Germinal center (tissue), 1 donor: ENCODE data around the gene FERMT1.
"Not testable (repeated sequence)": the region's sequence is repeated elsewhere in the genome, so short reads cannot be mapped to it uniquely, and the experiment has no call there.

ENCODE experiments used
- DNase-seq: peaks from one replicate; pipeline ENCODE4 v3.0.0; 2012; ENCODE audit warnings: mixed read lengths, low spot score

FERMT1 gene

DNA sequence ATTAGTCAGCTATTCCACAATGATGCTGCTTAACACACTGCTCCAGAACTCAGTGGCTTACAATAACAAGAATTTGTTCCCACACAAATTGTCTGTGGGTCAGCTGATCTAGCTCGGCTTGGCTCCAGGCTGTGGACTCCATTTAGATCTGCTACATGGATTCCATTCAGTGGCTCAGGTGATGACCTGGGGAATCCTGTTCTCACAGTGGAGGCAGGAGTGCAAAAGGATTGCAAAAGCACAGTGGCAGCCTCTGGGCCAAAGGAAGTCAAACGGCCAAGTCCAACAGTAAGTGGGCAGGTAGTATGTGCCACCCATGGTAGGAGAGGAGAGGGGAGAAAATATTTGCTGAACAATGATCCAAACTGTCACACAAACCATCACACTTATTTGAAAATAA, 53.2 kb downstream of the FERMT1 start:
- DNase-seq: no peak

- DNase-seq: no peak
Observed at GRCh38 chr20:6067763-6068318, 55.0 kb downstream of the FERMT1 start.

- no peak for DNase-seq
Observed at GRCh38 chr20:6066582-6066981, 56.2 kb downstream of the FERMT1 start.

GRCh38 chr20:6061544-6061943, 61.3 kb downstream of the FERMT1 start:
- DNase-seq: no peak

DNA sequence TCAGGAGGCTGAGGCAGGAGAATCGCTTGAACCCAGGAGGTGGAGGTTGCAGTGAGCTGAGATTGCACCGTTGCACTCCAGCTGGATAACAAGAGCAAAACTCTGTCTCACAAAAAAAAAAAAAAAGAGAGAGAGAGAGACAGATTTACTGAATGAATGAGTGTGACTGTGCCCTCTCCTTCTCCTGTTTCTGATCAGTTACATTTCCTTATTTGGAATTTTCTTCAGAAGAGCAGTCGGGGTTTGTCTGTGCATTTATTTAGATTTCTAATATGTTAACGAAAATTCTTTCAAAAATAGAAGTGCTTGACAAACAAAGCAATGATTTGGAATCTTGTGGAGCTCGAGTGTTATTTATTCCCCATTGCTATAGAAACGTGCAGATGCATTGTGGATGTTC, 62.6 kb downstream of the FERMT1 start:
- no peak for DNase-seq

DNA sequence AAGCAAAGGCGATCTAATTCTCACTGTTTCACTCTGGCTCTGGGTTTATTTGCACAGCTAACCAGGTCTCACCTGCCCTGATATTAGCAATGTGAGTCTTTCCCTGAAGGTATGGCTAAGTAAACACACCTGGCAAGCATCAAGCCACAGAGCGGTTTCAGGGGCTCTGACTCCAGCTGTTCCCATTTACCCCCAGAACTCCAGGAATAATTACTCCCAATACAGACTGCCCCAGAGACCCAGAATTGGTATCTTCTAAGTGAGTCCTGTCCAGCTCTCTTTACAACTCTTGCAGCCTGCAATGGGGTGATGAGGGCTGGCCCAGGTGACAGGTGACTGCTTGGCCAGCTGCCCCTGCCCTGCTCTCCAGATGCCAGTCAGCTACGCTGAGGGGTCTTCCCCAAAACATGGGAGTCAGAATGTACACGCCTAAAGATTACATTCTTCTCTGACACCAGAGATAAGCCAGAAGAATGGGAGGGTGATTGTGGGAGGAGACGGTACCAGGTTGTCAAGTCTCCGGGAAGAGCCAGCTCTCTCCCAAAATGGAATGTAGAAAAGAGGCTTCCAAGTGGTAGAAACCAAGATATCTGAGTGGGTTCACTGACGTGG, 64.0 kb downstream of the FERMT1 start:
- no peak for DNase-seq

DNA sequence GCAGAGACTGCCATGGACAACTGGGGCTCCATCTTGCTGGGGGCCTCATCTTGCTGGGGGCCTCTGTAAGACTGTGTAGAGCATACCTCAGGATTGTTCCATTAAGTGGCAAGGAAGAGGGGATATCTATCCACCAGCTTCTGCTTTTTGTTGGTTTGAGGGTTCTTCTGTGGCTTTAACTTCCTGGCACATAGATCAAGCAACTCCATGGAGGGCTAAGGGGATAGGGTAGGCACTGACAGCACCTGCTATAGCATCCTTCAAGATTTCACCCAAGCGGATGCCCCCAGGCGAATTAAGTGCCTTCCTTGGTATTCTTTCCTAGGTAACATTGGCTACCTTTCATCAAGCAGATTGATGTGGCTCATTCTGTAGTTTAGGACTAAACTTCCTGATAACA, 65.1 kb downstream of the FERMT1 start:
- DNase-seq: no peak

GRCh38 chr20:6057139-6057538, 65.7 kb downstream of the FERMT1 start:
- DNase-seq: no peak

- no peak for DNase-seq
Observed at GRCh38 chr20:6055981-6056569, 66.8 kb downstream of the FERMT1 start.

DNA sequence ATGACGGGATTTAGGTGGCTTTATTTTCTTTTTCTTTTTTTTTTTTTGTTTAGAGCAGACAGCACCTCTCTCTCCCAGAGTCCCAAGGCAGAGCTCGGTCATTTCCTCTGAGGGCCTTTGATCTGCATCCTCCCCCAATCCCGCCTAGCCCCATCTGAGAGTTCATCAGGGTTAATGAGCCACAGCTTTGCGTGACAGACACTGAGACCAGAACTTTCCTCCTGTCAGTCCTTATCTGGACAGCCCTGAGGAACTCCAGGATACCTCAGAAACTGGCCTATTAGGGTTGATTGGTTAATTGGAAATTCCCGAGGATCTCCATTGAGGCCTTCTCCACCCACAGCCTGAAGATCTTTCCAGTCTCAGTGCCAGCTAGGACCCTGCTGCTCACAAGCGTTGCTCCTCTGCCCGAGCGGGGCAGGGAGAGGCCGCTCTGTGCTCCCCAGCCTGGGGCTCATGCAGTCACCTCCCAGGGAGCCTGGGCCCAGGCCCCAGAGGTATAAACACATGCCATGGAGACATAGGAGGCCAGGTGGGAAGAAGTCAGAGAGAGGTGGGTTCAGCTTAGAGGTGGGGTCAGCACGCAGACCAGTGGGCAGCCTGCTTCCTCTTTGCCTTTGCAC, 67.6 kb downstream of the FERMT1 start:
- no peak for DNase-seq

GRCh38 chr20:6054689-6055051, 68.2 kb downstream of the FERMT1 start:
- not testable (repeated sequence) for DNase-seq

DNA sequence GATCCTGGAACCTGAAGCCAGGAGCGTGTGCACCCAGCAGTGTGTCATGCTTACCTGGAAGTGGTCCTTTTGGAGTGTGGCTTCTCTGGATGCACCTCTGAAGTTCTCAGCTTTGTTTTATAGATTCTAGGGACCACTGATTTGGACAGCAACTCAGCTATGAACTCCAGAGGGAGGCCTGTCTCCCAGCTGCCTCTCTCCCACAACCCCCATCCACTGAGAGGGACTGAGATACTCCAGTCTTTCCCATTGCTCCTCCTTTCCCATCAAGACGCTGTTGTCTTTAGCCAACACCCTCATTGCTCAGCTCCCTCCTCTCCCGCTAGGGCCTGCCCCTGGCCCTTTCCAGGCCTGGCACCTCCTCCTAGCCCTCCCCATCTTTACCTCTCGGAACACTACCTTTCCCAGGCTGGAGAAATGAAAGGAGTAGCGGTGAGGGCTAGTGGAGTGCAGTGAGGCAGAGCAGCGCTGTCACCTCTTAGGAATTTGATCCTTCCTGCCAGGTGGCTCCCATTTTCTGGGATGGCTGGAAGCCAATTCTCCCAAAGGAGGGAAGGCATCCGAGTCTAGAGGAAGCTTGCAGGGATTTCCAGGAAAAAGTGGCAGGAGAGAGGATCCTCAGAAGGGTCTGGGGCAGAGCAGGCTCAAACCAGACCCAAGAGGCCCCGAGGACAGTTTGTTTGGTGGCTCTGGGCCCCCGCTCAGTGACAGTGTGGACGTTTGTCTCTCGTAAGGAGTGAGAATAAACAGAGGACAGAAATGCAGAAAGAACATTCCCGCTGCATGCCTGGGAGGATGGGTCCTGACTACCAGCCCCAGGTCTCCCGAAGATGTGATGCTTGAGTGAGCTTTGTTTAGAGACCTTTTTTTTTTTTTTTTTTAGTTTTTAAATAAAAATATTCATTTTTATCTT, 68.8 kb downstream of the FERMT1 start, which contains the start of gene LRRN4:
Gene LRRN4, minus strand, starts transcription at position 285 of the 913 bp plus-strand sequence. CDS start 1,261 bp downstream, outside the sequence.
- no peak for DNase-seq

- DNase-seq: no peak
Observed at GRCh38 chr20:6053064-6053775, 69.6 kb downstream of the FERMT1 start.

DNA sequence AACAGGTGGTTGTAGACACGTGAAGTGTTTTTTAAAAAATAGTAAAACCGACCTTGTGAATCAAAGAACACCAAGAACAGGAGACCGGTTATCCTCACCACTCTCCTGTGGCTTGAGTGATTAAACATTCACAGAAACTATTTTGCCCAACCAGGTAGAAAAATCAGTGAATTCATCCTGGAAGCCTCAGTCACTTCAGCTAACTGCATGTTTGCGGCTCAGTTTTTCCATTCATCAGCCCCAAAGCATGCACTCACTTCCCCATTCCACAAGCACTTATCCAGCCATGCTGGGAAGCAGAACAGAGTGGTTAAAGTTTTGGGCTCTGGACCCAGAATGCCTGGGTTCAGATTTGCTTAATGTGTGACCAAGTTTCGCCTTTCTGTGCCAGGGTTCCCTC, 71.3 kb downstream of the FERMT1 start:
- DNase-seq: no peak

DNA sequence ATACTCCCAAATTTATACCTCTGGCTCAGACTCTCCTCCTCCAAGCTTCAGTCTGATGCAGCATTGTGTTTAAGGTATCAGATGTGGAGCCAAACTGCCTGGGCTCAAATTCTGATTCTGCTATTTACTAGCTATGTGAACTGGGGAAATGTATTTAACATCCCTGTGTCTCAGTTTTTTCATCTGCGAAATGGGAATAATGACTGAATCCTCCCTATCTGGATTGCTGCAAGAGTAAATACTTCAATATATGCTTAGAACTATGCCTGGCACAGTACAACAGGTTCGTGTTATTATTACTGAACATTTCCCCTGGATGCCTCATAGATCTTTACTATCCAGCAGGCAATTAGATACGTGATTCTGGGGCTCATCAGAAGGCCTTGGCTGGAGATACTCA, 74.4 kb downstream of the FERMT1 start:
- no peak for DNase-seq

DNA sequence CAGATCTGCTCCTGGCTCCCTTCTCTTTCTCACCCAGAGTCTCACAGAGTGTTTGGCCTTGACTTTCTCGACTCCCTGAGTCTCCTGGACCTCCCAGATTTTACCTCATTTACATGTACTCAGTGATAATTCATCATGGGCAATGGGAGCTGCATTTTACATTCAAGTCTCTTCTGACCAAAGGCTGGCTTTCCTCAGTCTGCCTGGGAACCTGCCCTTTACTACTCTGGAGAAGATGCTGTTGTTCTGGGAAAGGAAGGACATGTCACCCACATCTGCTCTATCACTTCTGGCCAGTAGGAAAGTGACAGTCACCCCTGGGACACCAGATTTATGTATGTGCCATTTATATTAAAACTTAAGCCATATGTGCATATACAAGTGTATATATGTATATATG, 76.4 kb downstream of the FERMT1 start:
- DNase-seq: no peak

DNA sequence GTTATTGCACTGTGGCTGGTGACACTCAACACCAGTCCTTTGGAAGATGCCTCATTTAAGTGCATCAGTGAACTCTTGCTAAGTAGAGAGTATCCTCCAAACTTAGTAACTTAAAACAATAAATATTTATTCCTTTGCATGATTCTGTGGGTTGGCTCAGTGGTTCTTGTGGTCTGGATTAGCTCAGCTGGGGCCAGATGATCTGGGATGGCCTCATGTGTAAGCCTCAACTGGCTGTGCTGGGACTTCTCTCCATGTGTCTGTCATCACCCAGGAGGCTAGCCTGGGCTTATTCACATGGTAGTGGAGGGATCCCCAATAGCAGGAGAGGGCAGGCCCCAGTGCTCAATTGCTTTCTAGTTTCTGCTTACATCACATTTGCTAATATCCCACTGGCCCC, 77.3 kb downstream of the FERMT1 start:
- no peak for DNase-seq

GRCh38 chr20:6044115-6044514, 78.7 kb downstream of the FERMT1 start:
- DNase-seq: no peak

GRCh38 chr20:6041808-6042265, 81.0 kb downstream of the FERMT1 start:
- DNase-seq: no peak

DNA sequence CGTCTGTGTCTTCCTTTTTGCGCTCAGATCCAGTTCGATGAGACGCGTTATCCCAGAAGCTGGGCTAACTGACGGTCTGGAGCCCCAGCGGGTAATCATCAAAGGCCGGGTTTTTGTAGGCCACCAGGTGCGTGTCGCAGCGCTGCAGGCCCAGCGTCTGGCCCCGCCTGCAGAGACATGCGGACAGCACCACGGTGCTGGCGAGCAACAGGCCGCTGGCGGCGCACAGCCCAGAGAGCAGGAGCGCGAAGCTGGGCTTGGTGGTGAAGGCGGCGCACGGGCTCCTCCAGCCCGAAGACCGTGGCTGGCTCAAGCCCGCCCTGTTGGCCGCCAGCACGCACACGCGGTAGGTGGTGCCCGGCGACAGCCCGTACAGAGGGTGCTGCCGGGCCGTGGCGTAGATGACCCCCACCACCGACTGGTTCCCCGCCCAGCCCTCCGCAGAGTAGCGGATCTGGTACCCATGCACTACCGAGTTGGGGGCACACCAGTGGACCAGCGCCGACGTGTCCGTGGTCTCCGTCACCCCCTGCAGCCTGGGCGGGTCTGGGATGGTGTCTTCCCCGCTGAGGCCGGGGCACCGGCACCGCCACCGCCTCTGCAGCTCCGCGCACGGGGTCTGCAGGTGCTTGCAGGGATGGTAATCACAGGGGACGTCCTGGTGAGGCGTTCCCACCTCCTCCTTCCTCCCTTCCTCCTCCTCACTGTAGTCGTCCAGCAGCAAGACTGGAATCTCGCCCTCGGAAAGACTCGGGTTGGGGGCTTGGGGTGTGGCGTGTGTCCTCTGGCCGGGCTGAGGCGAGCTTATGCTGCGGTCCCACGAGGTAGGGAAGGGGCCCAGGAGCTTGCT, 81.6 kb downstream of the FERMT1 start:
- no peak for DNase-seq

DNA sequence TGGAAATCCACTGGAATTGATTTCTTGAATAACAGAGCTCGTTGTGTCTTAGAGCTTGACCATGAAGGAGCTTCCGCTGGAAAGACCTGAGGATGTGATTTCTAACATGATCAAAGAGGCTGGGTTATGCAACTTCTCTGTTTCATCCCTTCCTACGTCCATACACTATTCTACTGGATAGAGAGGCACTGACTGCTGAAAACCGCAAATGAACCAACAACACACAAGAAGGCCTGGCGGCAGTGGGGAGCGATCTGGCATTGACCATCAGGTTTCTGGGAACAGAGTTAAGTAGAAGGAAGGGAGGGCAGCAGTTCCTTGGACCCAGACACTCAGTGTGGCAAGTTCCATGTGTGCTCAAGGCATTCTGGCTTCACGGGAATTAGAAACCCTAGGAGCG, 82.3 kb downstream of the FERMT1 start:
- DNase-seq: no peak
